PC-9 (cell line): Measurements from ENCODE around the gene EID3. TPM values are rescaled to one million over a fixed set of nuclear protein-coding genes. Genes with fewer than 3 reads are reported as not detected.

ENCODE experiments used
- BruUV-seq: library from RNA; stranded (reverse); fragments of 400-500 nt; replicated peaks from 2 replicates; lab custom pipeline; 2021; lab: Mats Ljungman, UMichigan
- CTCF ChIA-PET: fragments of 300-600 bp; sonication (Branson Sonifier 250); formaldehyde crosslinking; loops from one replicate; lab custom pipeline; 2022; ENCODE audit warnings: antibody characterized with exemption; lab: Charles Lee
- POLR2A ChIA-PET: fragments of 300-600 bp; sonication (Branson Sonifier 250); formaldehyde crosslinking; loops from one replicate; lab custom pipeline; 2022; ENCODE audit warnings: antibody characterized with exemption; ENCODE audit not compliant: unreplicated experiment; lab: Charles Lee
- DNase-seq, 2 experiments: peaks; one replicate each; pipeline versions ENCODE4 v3.0.0 to v3.0.0-alpha.2; 2015 to 2022; ENCODE audit warnings: mixed read lengths in 1 of 2
- H2AFZ ChIP-seq: fragments of 200-600 bp; sonication (generic); 2 replicates; pipeline ENCODE4 v1.8.1; 2017; ENCODE audit warnings: antibody characterized with exemption
- H3F3A ChIP-seq: fragments of 200-600 bp; sonication (generic); 2 replicates; pipeline ENCODE4 v1.8.1; 2017; ENCODE audit warnings: antibody characterized with exemption, mild to moderate bottlenecking, low read depth; ENCODE audit not compliant: insufficient read depth
- H3K27ac ChIP-seq: fragments of 200-600 bp; sonication (generic); 2 replicates; pipeline ENCODE4 v1.6.1; 2016; ENCODE audit warnings: mixed run types
- H3K27me3 ChIP-seq: fragments of 200-600 bp; sonication (generic); 2 replicates; pipeline ENCODE4 v1.6.1; 2016; ENCODE audit warnings: low read depth, mixed run types; ENCODE audit not compliant: insufficient read depth
- H3K36me3 ChIP-seq: fragments of 200-600 bp; sonication (generic); 2 replicates; pipeline ENCODE4 v1.6.1; 2016; ENCODE audit warnings: low read depth, mixed run types
- H3K4me1 ChIP-seq: fragments of 200-600 bp; sonication (generic); replicated peaks from 2 replicates; pipeline ENCODE4 v1.6.1; 2016; ENCODE audit warnings: mixed run types; ENCODE audit not compliant: insufficient read depth
- H3K4me2 ChIP-seq: fragments of 200-600 bp; sonication (generic); 2 replicates; pipeline ENCODE4 v1.6.1; 2017; ENCODE audit warnings: mixed run types
- H3K4me3 ChIP-seq: fragments of 200-600 bp; sonication (generic); 2 replicates; pipeline ENCODE4 v1.6.1; 2016; ENCODE audit warnings: mixed run types
- H3K79me2 ChIP-seq: fragments of 200-600 bp; sonication (generic); 2 replicates; pipeline ENCODE4 v1.6.1; 2017; ENCODE audit warnings: low read depth, mixed run types
- H3K9me2 ChIP-seq: fragments of 200-600 bp; sonication (generic); 2 replicates; pipeline ENCODE4 v1.8.1; 2017; ENCODE audit warnings: mild to moderate bottlenecking; ENCODE audit not compliant: insufficient read depth
- H3K9me3 ChIP-seq: fragments of 200-600 bp; sonication (generic); 2 replicates; pipeline ENCODE4 v1.8.1; 2016; ENCODE audit warnings: low read depth; ENCODE audit not compliant: insufficient read depth
- H4K20me1 ChIP-seq: fragments of 200-600 bp; sonication (generic); 2 replicates; pipeline ENCODE4 v1.8.1; 2017; ENCODE audit not compliant: insufficient read depth
- EZH2 ChIP-seq: fragments of 200-600 bp; sonication (generic); IDR thresholded peaks from 2 replicates; pipeline ENCODE4 v1.8.0; 2017; ENCODE audit warnings: antibody characterized with exemption, low read depth
- intact Hi-C: fragments of 100-400 bp; cut with micrococcal nuclease; formaldehyde crosslinking; loops from one replicate; pipeline ENCODE4 v1.10.0; 2022; ENCODE audit not compliant: unreplicated experiment
- total RNA-seq: library from RNA; stranded (reverse); gene quantifications from 2 replicates; pipeline ENCODE4 v1.2.3, GENCODE V29; 2021
- TF ChIP-seq, protein P1 (sequence below): fragments of 200-600 bp; sonication (generic); conservative IDR thresholded peaks from 2 replicates; pipeline ENCODE4 v1.6.1; 2017; ENCODE audit warnings: mixed run types, antibody characterized with exemption, mild to moderate bottlenecking, moderate library complexity

Gene EID3
- total RNA-seq, 1 experiment from 2014 or later: 42.4 TPM

DNA sequence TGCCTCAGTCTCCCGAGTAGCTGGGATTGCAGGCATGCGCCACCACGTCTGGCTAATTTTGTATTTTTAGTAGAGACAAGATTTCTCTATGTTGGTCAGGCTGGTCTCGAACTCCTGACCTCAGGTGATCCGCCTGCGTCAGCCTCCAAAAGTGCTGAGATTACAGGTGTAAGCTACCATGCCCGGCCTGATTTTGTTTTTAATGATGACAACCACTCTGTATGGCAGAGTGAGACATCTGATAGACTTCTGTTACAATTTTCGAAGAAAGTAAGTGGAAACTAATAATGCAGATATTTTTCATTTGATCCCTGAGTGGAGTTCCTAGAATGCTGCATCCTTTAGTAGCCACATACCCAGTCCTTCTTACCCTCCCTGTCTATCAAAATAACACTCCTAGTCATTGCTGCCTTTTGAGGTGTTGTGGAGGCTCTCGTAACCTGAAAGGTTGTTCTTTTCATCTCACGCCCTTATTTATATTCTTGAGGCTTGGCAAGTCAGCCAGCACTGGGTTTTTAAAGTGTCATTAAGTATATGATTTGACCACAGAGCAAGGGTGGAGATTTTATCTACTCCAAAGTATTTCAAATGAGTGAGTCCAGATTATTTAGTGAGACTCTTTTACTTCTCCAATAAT lies 5.9 kb upstream of the EID3 start:
- H3F3A ChIP-seq: peaks cover 98% of the 10 kb centered on the region
- DNase-seq: peak in 1 of 2 experiments; percentile 76
- H3K4me3 ChIP-seq: peak overlapping the region; percentile 59
- H2AFZ ChIP-seq: no peak overlapping the region
- BruUV-seq: no TSS peak
- H3K27me3 ChIP-seq: no peaks in the 10 kb centered on the region
- peaks cover 58% of the 10 kb centered on the region for H3K4me1 ChIP-seq
- peaks cover 78% of the 10 kb centered on the region for H3K36me3 ChIP-seq
- peak overlapping the region; percentile 86 for H3K27ac ChIP-seq
- H4K20me1 ChIP-seq: peaks cover 97% of the 10 kb centered on the region
- peaks cover 99% of the 10 kb centered on the region for H3K79me2 ChIP-seq
- intact Hi-C loops: no loop called here
- ChIA-PET CTCF (interaction anchor here (0.7 kb wide), 1 partner anchor 82 kb away, joined by 5 read pairs; no protein-coding TSS in a partner anchor), POLR2A (interaction anchor here (0.6 to 1.0 kb wide), 5 partner anchors 10 to 84 kb away, joined by 3 to 19 read pairs (median 4); no protein-coding TSS in a partner anchor)
- H3K9me2 ChIP-seq: no peaks in the 10 kb centered on the region
- H3K9me3 ChIP-seq: no peaks in the 10 kb centered on the region
- TF ChIP-seq, protein P1, sequence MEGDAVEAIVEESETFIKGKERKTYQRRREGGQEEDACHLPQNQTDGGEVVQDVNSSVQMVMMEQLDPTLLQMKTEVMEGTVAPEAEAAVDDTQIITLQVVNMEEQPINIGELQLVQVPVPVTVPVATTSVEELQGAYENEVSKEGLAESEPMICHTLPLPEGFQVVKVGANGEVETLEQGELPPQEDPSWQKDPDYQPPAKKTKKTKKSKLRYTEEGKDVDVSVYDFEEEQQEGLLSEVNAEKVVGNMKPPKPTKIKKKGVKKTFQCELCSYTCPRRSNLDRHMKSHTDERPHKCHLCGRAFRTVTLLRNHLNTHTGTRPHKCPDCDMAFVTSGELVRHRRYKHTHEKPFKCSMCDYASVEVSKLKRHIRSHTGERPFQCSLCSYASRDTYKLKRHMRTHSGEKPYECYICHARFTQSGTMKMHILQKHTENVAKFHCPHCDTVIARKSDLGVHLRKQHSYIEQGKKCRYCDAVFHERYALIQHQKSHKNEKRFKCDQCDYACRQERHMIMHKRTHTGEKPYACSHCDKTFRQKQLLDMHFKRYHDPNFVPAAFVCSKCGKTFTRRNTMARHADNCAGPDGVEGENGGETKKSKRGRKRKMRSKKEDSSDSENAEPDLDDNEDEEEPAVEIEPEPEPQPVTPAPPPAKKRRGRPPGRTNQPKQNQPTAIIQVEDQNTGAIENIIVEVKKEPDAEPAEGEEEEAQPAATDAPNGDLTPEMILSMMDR: no peak
- no peak for TF ChIP-seq EZH2
- H3K4me2 ChIP-seq: peak overlapping the region; percentile 97

DNA sequence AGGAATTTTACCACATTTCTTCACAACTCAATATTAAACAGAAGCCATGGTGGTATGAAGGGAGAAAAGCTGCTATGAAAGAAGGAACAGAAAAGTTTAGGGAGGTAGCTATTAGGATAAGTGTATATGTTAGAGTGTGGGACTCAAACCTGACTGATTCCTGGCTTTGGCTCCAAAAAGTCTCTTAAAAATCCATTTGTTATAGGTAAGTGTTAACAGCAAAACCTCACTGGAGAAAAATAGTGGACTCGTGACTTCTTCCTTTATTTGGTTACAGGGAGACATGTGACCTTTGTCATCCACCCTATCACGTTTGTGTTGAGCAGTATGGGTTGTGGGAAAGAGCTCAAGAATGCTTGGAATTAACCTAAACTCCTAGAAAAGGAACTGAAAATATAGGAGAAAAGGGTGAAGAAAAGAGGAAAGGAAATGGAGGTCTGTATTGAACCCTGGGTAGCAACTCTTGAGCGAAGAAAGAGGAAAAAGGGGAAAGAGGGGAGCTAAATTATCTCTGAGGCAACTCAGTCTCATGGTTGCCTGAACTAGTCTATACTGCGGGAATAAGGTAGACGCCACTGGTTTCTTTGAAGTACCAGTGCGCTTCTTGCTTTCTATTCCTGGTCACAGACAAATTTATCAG lies 3.6 kb upstream of the EID3 start:
- Histone ChIP-seq H3K4me2 (peak overlapping the region; percentile 97), H3K4me3 (peak overlapping the region; percentile 59), H3K9me3 (no peaks in the 10 kb centered on the region), H3K79me2 (peaks cover 100% of the 10 kb centered on the region), H4K20me1 (peaks cover 99% of the 10 kb centered on the region), H3K36me3 (peaks cover 72% of the 10 kb centered on the region), H3K27ac (peak overlapping the region; percentile 86), H3K9me2 (no peaks in the 10 kb centered on the region), H2AFZ (no peak overlapping the region), H3K27me3 (no peaks in the 10 kb centered on the region), H3K4me1 (peaks cover 64% of the 10 kb centered on the region), H3F3A (peaks cover 100% of the 10 kb centered on the region)
- intact Hi-C loops: no loop called here
- no peak for TF ChIP-seq EZH2
- TF ChIP-seq, protein P1: no peak
- CTCF ChIA-PET: no interaction called here
- peak in 1 of 2 experiments; percentile 58 for DNase-seq
- POLR2A ChIA-PET: interaction anchor here (0.6 to 1.1 kb wide), 3 partner anchors 13 to 370 kb away, joined by 3 to 4 read pairs (median 3); partner anchors contain the start of gene HSP90B1
- no TSS peak for BruUV-seq

DNA sequence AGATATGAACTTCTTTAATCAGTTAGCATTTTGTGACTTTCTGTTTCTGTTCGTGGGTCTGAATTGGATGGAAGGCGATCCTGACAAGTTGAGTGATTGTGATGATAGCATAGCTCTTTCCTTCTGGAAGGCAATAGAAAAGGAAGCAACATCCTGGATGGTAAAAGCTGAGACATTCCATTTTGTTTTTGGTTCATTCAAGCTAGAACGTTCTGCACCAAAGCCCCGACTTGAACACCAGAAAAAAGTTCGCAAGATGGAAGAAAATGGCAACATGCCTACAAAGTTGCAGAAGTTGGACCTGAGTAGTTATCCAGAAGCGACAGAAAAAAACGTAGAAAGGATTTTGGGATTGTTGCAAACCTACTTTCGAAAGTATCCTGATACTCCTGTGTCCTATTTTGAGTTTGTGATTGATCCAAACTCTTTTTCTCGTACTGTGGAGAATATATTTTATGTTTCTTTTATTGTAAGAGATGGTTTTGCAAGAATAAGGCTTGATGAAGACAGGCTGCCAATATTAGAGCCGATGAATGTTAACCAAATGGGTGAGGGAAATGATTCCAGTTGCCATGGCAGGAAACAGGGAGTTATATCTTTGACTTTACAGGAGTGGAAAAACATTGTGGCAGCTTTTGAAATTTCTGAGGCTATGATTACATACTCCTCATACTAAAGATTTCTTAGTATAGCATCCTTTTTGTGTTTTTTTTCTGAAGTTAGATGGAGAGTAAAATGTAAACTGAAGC lies 896 bp downstream of the EID3 start:
- DNase-seq: no peak
- Histone ChIP-seq H2AFZ (no peak overlapping the region), H3K4me2 (peak overlapping the region; percentile 97), H3K9me2 (no peaks in the 10 kb centered on the region), H3K27me3 (no peaks in the 10 kb centered on the region), H3K79me2 (peaks cover 100% of the 10 kb centered on the region), H3K36me3 (peaks cover 70% of the 10 kb centered on the region), H3K27ac (peak overlapping the region; percentile 86), H3K4me3 (peak overlapping the region; percentile 59), H3K4me1 (peaks cover 67% of the 10 kb centered on the region), H4K20me1 (peaks cover 100% of the 10 kb centered on the region), H3F3A (peaks cover 100% of the 10 kb centered on the region), H3K9me3 (no peaks in the 10 kb centered on the region)
- CTCF ChIA-PET: no interaction called here
- TSS peak; percentile 0 for BruUV-seq
- intact Hi-C loops: no loop called here
- POLR2A ChIA-PET: interaction anchor here (0.7 to 1.1 kb wide), 2 partner anchors 16 to 17 kb away, joined by 3 read pairs; no protein-coding TSS in a partner anchor
- TF ChIP-seq EZH2: no peak
- TF ChIP-seq, protein P1: no peak
